ENCODE measurements around the gene LRMDA. TPM values are rescaled to one million over a fixed set of nuclear protein-coding genes. Genes with fewer than 3 reads are reported as not detected.

Gene LRMDA
- total and polyA plus RNA-seq, 10 of the 15 experiments (the other 5 are each of a cell fraction or from before 2014, with no cell fraction given) = 0.07 to 0.54 (median 0.29) TPM; not detected in 4

DNA sequence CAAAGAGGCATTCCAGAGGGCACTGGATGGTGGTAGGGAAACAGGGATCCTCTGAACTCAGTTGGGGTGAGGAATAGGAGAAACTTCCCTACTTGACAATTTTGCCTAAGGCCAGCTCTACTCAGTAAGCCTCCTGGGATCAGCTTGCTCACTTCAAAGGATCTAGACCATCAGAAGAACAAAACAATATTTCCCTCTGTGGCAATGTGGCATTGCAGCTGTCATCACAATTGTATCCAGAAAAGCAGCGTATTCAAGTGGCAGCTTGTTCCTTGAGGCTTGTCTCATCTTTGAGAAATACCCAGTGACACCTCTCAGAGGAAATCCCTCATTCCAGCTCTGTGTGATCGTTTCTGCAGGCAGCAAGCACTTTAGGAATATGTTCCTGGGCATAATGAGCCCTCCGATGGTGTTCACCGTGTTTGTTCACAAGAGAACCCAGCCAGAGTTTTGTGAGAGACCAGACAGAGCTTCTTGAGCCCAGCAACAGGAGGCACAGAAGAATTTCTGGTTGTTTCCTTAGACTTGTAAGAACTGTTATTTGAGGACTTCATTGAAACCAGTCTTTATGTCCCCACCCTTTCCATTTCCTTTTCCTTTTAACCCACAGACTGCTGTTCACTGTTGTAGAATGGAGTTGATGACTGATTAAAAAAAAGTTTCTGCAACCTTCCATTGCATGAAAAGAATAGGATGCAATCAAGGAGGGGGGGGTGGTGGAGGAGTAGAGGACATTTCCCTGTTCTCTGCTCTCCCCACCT, 747.3 kb downstream of the LRMDA start:
- no peaks in the 10 kb centered on the region for H3K36me3 ChIP-seq (ENCODE audit: control insufficient read depth in 2 of 2, insufficient read depth in 2 of 2, low read length in 1 of 2)
- no peak overlapping the region for H3K4me2 ChIP-seq (ENCODE audit: control insufficient read depth, insufficient read depth)
- RAD21 ChIA-PET (ENCODE audit: unreplicated experiment) = no interaction called here
- CTCF ChIA-PET = interaction anchor here (0.8 to 1.7 kb wide), 3 partner anchors 18 to 829 kb away, joined by 3 to 5 read pairs (median 3); no protein-coding TSS in a partner anchor
- no peaks in the 10 kb centered on the region; a peak in 1 of 4 replicates for H3K27me3 ChIP-seq (replicated peaks in 1 of 2; ENCODE audit: control insufficient read depth in 2 of 2, insufficient read depth in 2 of 2, low read length in 1 of 2)
- H3K9me3 ChIP-seq (replicated peaks; ENCODE audit: control insufficient read depth, insufficient read depth, low read length) = no peaks in the 10 kb centered on the region
- H3K4me3 ChIP-seq = no peak overlapping the region
- POLR2A ChIA-PET = interaction anchor here (0.7 kb wide), 1 partner anchor 9 kb away, joined by 3 read pairs; no protein-coding TSS in a partner anchor
- in situ Hi-C loops (cut with MboI) (no loop called here), intact Hi-C loops (cut with micrococcal nuclease; ENCODE audit: unreplicated experiment) (no loop called here)
- no peak overlapping the region for H3K27ac ChIP-seq (ENCODE audit: control insufficient read depth, insufficient read depth)
- H2AFZ ChIP-seq (ENCODE audit: control insufficient read depth, low read depth, low read length) = no peak overlapping the region
- no TSS peak for BruUV-seq (replicated peaks)
- no peak for ATAC-seq
- no peak overlapping the region for H3K9ac ChIP-seq (ENCODE audit: control insufficient read depth, insufficient read depth, low read length)
- WGBS (ENCODE audit: insufficient coverage, insufficient replicate concordance, low lambda C conversion rate, missing lambda C conversion rate) = 22% methylated on average over 4 of the region's 4 CpGs
- no peaks in the 10 kb centered on the region for H3K79me2 ChIP-seq (ENCODE audit: control insufficient read depth, insufficient read depth, low read length)
- H3K4me1 ChIP-seq (ENCODE audit: control insufficient read depth, insufficient read depth, low read length) = no peaks in the 10 kb centered on the region
- TF ChIP-seq NBN (IDR thresholded peaks at IDR 0.05) (no peak), CBX3 (IDR thresholded peaks at IDR 0.05; ENCODE audit: borderline replicate concordance, low read depth) (no peak)
- TF ChIP-seq, protein P1, sequence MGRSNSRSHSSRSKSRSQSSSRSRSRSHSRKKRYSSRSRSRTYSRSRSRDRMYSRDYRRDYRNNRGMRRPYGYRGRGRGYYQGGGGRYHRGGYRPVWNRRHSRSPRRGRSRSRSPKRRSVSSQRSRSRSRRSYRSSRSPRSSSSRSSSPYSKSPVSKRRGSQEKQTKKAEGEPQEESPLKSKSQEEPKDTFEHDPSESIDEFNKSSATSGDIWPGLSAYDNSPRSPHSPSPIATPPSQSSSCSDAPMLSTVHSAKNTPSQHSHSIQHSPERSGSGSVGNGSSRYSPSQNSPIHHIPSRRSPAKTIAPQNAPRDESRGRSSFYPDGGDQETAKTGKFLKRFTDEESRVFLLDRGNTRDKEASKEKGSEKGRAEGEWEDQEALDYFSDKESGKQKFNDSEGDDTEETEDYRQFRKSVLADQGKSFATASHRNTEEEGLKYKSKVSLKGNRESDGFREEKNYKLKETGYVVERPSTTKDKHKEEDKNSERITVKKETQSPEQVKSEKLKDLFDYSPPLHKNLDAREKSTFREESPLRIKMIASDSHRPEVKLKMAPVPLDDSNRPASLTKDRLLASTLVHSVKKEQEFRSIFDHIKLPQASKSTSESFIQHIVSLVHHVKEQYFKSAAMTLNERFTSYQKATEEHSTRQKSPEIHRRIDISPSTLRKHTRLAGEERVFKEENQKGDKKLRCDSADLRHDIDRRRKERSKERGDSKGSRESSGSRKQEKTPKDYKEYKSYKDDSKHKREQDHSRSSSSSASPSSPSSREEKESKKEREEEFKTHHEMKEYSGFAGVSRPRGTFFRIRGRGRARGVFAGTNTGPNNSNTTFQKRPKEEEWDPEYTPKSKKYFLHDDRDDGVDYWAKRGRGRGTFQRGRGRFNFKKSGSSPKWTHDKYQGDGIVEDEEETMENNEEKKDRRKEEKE (IDR thresholded peaks at IDR 0.05) = no peak
- TF ChIP-seq, protein P2, sequence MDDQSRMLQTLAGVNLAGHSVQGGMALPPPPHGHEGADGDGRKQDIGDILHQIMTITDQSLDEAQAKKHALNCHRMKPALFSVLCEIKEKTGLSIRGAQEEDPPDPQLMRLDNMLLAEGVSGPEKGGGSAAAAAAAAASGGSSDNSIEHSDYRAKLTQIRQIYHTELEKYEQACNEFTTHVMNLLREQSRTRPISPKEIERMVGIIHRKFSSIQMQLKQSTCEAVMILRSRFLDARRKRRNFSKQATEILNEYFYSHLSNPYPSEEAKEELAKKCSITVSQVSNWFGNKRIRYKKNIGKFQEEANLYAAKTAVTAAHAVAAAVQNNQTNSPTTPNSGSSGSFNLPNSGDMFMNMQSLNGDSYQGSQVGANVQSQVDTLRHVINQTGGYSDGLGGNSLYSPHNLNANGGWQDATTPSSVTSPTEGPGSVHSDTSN (IDR thresholded peaks at IDR 0.05; ENCODE audit: insufficient replicate concordance, low read depth, low read length) = no peak
- DNase-seq (ENCODE audit: low read depth, low spot score) = no peak
- no peak for FAIRE-seq
- H4K20me1 ChIP-seq (ENCODE audit: control insufficient read depth, insufficient read depth) = no peaks in the 10 kb centered on the region
- SMC1A ChIA-PET (ENCODE audit: uncharacterized antibody, unreplicated experiment) = interaction anchor here (1.7 kb wide), 1 partner anchor 24 kb away, joined by 5 read pairs; no protein-coding TSS in a partner anchor

All from GM12878 (cell line).